T-cell (primary cell): Measurements from ENCODE around the gene SNX27. TPM values are rescaled to one million over a fixed set of nuclear protein-coding genes. Genes with fewer than 3 reads are reported as not detected.
A peak's percentile ranks its signal among the peaks of the same experiment; 100 is the strongest.

Source experiments
- ATAC-seq, 4 experiments: fragments of 200-7000 bp in 3 of 4; fragments of 150-1000 bp in 1 of 4; cut with Tn5 transposase; replicated peaks in 1 of 4; 1 replicate in 3 of 4; 2 replicates in 1 of 4; pipeline ENCODE4 v1.10.0; 2021; ENCODE audit warnings: moderate library complexity in 3 of 4, mild to moderate bottlenecking in 2 of 4, moderate number of reproducible peaks in 1 of 4
- CTCF ChIA-PET, 2 donors: fragments of 300-600 bp; sonication (Branson Sonifier 250); formaldehyde crosslinking; loops; one replicate each; lab custom pipeline; 2022; ENCODE audit warnings: antibody characterized with exemption in 2 of 2; lab: Charles Lee
- POLR2A ChIA-PET, 2 donors: fragments of 300-600 bp; sonication (Branson Sonifier 250); formaldehyde crosslinking; loops; one replicate each; lab custom pipeline; 2022; ENCODE audit warnings: antibody characterized with exemption in 2 of 2; lab: Charles Lee
- DNase-seq, 35 experiments: peaks; one replicate each; pipeline versions ENCODE4 v3.0.0 to v3.0.0-alpha.2; 2013 to 2023
- H3K27ac ChIP-seq: one replicate; pipeline ENCODE4 v1.5.1; 2013; ENCODE audit warnings: low read length
- H3K27me3 ChIP-seq, 2 experiments: replicated peaks in 1 of 2; 1 replicate in 1 of 2; 2 replicates in 1 of 2; pipeline versions ENCODE4 v1.6.1 to v1.7.0; 2013; ENCODE audit warnings: low read length in 1 of 2, mixed read lengths in 1 of 2; ENCODE audit not compliant: control insufficient read depth in 2 of 2, insufficient read depth in 2 of 2; ENCODE audit errors: extremely low read depth in 1 of 2
- H3K36me3 ChIP-seq, 2 donors: 1 replicate in 1 of 2; 2 replicates in 1 of 2; pipeline versions ENCODE4 v1.6.1 to v1.7.0; 2013; ENCODE audit warnings: low read length in 1 of 2; ENCODE audit not compliant: control insufficient read depth in 2 of 2, insufficient read depth in 1 of 2; ENCODE audit errors: extremely low read depth in 1 of 2
- H3K4me1 ChIP-seq, 2 experiments: 1 replicate in 1 of 2; 2 replicates in 1 of 2; pipeline versions ENCODE4 v1.6.1 to v1.7.0; 2013; ENCODE audit warnings: low read length in 2 of 2, mixed read lengths in 1 of 2; ENCODE audit not compliant: insufficient read depth in 2 of 2, control insufficient read depth in 1 of 2; ENCODE audit errors: extremely low read depth in 1 of 2
- H3K4me3 ChIP-seq, 2 donors: 1 replicate in 1 of 2; 2 replicates in 1 of 2; pipeline versions ENCODE4 v1.5.1 to v1.7.0; 2013; ENCODE audit warnings: mild to moderate bottlenecking in 2 of 2, low read length in 1 of 2, moderate library complexity in 1 of 2; ENCODE audit not compliant: control insufficient read depth in 1 of 2; ENCODE audit errors: extremely low read depth in 1 of 2
- H3K9me3 ChIP-seq: 2 replicates; pipeline ENCODE4 v1.7.0; 2013
- H3K27ac Mint-ChIP-seq, 2 donors: one replicate each; pipeline ENCODE4 v1.8.0; 2020 to 2021; ENCODE audit warnings: mild to moderate bottlenecking in 2 of 2, mixed read lengths in 2 of 2
- H3K27me3 Mint-ChIP-seq, 2 donors: one replicate each; pipeline ENCODE4 v1.8.0; 2021 to 2022; ENCODE audit warnings: mixed read lengths in 2 of 2
- H3K36me3 Mint-ChIP-seq: one replicate; pipeline ENCODE4 v1.8.0; 2021; ENCODE audit warnings: mixed read lengths
- H3K4me1 Mint-ChIP-seq, 3 donors: one replicate each; pipeline ENCODE4 v1.8.0; 2020 to 2022; ENCODE audit warnings: mixed read lengths in 3 of 3, mild to moderate bottlenecking in 1 of 3
- H3K4me3 Mint-ChIP-seq, 3 donors: one replicate each; pipeline ENCODE4 v1.8.0; 2020 to 2022; ENCODE audit warnings: mild to moderate bottlenecking in 3 of 3, mixed read lengths in 3 of 3, moderate library complexity in 3 of 3
- H3K9me3 Mint-ChIP-seq, 3 donors: one replicate each; pipeline ENCODE4 v1.8.0; 2020 to 2022; ENCODE audit warnings: mixed read lengths in 3 of 3
- WGBS: methylation state at CpG from one replicate; pipeline ENCODE4 v1.1.5; 2013; ENCODE audit warnings: missing lambda C conversion rate; ENCODE audit not compliant: insufficient coverage; 5-methylcytosine and 5-hydroxymethylcytosine counted together
- total RNA-seq, 35 experiments: library from RNA in 6 of 35; stranded (reverse) in 6 of 35; fragments of 120-200 nt in 1 of 35; gene quantifications; one replicate each; pipeline versions ENCODE4 v1.2.1 to v1.2.4 and lab custom pipeline; 2013 to 2026

The SNX27 gene
- total RNA-seq, 5 donors from 2014 or later (not counting 1 experiment from before 2014, with no cell fraction given) = 24.2 to 33.6 (median 31.6) TPM

- Histone ChIP-seq H3K27me3 (no peaks in the 10 kb centered on the region), H3K4me1 (no peaks in the 10 kb centered on the region), H3K36me3 (peaks cover 0 to 3% of the 10 kb centered on the region in 2 donors), H3K9me3 (no peaks in the 10 kb centered on the region), H3K4me3 (no peak overlapping the region), H3K27ac (no peak overlapping the region)
- H3K27me3 Mint-ChIP-seq = no peaks in the 10 kb centered on the region
- ChIA-PET POLR2A (no interaction called here), CTCF (no interaction called here)
- WGBS = no CpG with 5 or more reads among the region's 2 CpGs
- no peaks in the 10 kb centered on the region for H3K9me3 Mint-ChIP-seq
- no peak for DNase-seq
- ATAC-seq = no peak
- peak overlapping the region in 1 of 2 donors; percentile 42 for H3K27ac Mint-ChIP-seq
- H3K4me3 Mint-ChIP-seq = no peak overlapping the region
- peaks cover 26 to 45% (median 41%) of the 10 kb centered on the region in 3 donors for H3K4me1 Mint-ChIP-seq
- H3K36me3 Mint-ChIP-seq = no peaks in the 10 kb centered on the region
Observed at GRCh38 chr1:151621351-151621750, 9.5 kb downstream of the SNX27 start.

- WGBS = 100% methylated on average over 2 of the region's 3 CpGs
- H3K4me3 ChIP-seq = no peak overlapping the region
- DNase-seq (no peak), ATAC-seq (no peak)
- Mint-ChIP-seq H3K27ac (no peak overlapping the region), H3K27me3 (no peaks in the 10 kb centered on the region), H3K4me1 (peaks cover 24 to 33% (median 28%) of the 10 kb centered on the region in 3 donors), H3K4me3 (no peak overlapping the region), H3K9me3 (no peaks in the 10 kb centered on the region), H3K36me3 (peaks cover 16% of the 10 kb centered on the region)
- POLR2A ChIA-PET = no interaction called here
- no peaks in the 10 kb centered on the region for H3K9me3 ChIP-seq
- peaks cover 0 to under 1% of the 10 kb centered on the region in 2 donors for H3K36me3 ChIP-seq
- H3K27ac ChIP-seq = no peak overlapping the region
- CTCF ChIA-PET = interaction anchor here in 1 of 2 donors (1.0 kb wide), 1 partner anchor 8 kb away, joined by 3 read pairs; no protein-coding TSS in a partner anchor
- no peaks in the 10 kb centered on the region for H3K4me1 ChIP-seq
- no peaks in the 10 kb centered on the region for H3K27me3 ChIP-seq
Observed at GRCh38 chr1:151624783-151625182, 12.9 kb downstream of the SNX27 start.

DNA sequence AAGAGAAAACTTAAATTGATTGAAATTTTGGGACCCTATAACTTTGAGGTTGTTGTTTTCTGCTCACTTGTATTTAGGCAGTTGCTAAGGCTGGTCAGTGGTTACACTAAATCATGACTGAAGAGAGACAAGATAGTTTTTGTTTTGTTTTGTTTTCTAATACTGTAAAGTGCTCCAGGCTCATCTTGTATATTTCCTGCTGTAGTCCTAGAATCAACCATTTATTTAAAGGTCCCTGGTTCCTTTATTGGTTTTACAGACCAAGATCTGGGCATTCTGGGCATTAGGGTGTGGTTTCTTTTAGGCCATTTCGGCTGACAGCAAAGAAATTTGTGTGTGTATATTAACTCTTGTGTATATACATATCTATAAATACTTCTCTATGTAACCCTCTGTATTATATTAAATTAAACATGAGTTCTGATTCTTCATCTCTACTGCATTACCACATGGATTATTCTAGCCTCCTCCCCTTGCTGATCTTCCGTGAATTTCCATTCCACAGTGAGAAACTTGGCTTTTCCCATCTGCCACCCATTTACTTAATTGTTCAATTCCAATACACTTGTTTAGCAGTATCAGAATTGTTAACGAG lies 15.0 kb downstream of the SNX27 start:
- peaks cover 8 to 20% (median 13%) of the 10 kb centered on the region in 3 donors for H3K4me1 Mint-ChIP-seq
- Histone ChIP-seq H3K27ac (no peak overlapping the region), H3K27me3 (no peaks in the 10 kb centered on the region), H3K4me3 (no peak overlapping the region), H3K4me1 (no peaks in the 10 kb centered on the region), H3K36me3 (no peaks in the 10 kb centered on the region), H3K9me3 (no peaks in the 10 kb centered on the region)
- H3K27ac Mint-ChIP-seq = no peak overlapping the region
- CTCF ChIA-PET = no interaction called here
- no peak overlapping the region for H3K4me3 Mint-ChIP-seq
- POLR2A ChIA-PET = no interaction called here
- DNase-seq (no peak), ATAC-seq (no peak)
- H3K36me3 Mint-ChIP-seq = peaks cover 17% of the 10 kb centered on the region
- H3K27me3 Mint-ChIP-seq = no peaks in the 10 kb centered on the region
- 100% methylated on average over 1 of the region's 3 CpGs for WGBS
- H3K9me3 Mint-ChIP-seq = no peaks in the 10 kb centered on the region

- H3K27me3 ChIP-seq = no peaks in the 10 kb centered on the region
- DNase-seq = no peak
- no CpG with 5 or more reads among the region's 9 CpGs for WGBS
- Mint-ChIP-seq H3K4me1 (peaks cover 12 to 29% (median 19%) of the 10 kb centered on the region in 3 donors), H3K27ac (no peak overlapping the region), H3K9me3 (no peaks in the 10 kb centered on the region), H3K27me3 (no peaks in the 10 kb centered on the region), H3K36me3 (peaks cover 23% of the 10 kb centered on the region), H3K4me3 (no peak overlapping the region)
- no peak overlapping the region for H3K27ac ChIP-seq
- no peaks in the 10 kb centered on the region for H3K4me1 ChIP-seq
- CTCF ChIA-PET = no interaction called here
- ATAC-seq = no peak
- POLR2A ChIA-PET = interaction anchor here in 1 of 2 donors (0.5 to 1.4 kb wide), 2 partner anchors 12 to 130 kb away, joined by 6 to 8 read pairs; no protein-coding TSS in a partner anchor
- H3K4me3 ChIP-seq = no peak overlapping the region
- no peaks in the 10 kb centered on the region for H3K36me3 ChIP-seq
- no peaks in the 10 kb centered on the region for H3K9me3 ChIP-seq
Observed at GRCh38 chr1:151629278-151629677, 17.4 kb downstream of the SNX27 start.

GRCh38 chr1:151635479-151636072 lies 23.7 kb downstream of the SNX27 start:
- peaks cover 11 to 24% (median 20%) of the 10 kb centered on the region in 3 donors for H3K4me1 Mint-ChIP-seq
- Histone ChIP-seq H3K4me1 (no peaks in the 10 kb centered on the region), H3K36me3 (peaks cover 0 to 13% of the 10 kb centered on the region in 2 donors), H3K4me3 (no peak overlapping the region), H3K27me3 (no peaks in the 10 kb centered on the region), H3K9me3 (no peaks in the 10 kb centered on the region), H3K27ac (no peak overlapping the region)
- no peak overlapping the region for H3K27ac Mint-ChIP-seq
- H3K9me3 Mint-ChIP-seq = no peaks in the 10 kb centered on the region
- 40% methylated on average over 1 of the region's 2 CpGs for WGBS
- peaks cover 24% of the 10 kb centered on the region for H3K36me3 Mint-ChIP-seq
- DNase-seq = no peak
- H3K27me3 Mint-ChIP-seq = no peaks in the 10 kb centered on the region
- H3K4me3 Mint-ChIP-seq = no peak overlapping the region
- no peak for ATAC-seq
- ChIA-PET CTCF (interaction anchor here in 1 of 2 donors (1.7 kb wide), 1 partner anchor 15 kb away, joined by 3 read pairs; no protein-coding TSS in a partner anchor), POLR2A (interaction anchor here in 1 of 2 donors (0.6 kb wide), 1 partner anchor 338 kb away, joined by 4 read pairs; no protein-coding TSS in a partner anchor)

DNA sequence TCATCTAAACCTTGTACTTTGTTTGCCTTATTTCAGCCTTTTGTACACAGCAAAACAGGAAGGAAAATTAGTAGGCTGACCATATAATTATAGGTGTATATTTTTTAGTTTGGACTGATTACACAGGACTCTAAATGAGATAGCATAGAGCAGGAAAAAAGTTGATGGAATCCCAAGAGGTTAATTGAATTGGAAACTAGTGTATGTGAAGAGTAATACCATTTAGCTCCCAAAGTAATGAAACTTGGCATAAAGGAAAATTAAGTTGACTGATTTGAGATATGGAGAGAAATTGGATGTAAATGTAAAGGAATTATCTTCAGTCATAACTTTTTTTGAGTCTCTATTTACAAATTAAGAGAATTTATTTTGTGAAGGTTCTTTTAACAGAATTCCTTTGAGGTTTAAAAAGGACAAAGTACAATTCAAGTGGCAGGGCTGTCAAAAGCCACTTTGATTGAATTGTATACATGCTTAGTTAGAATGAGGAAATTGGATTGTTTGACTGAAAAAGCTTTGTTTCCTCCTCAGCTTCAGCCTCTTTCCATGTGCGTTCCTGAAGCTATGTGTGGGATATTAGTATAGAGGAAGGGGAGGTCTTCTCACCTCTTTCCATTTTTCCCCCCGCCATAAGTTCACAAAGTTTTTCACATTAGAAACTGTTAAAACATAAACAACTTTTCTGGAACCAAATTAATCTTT lies 26.4 kb downstream of the SNX27 start:
- Mint-ChIP-seq H3K27ac (no peak overlapping the region), H3K36me3 (peaks cover 29% of the 10 kb centered on the region), H3K27me3 (no peaks in the 10 kb centered on the region), H3K4me1 (peaks cover 6 to 19% (median 17%) of the 10 kb centered on the region in 3 donors), H3K9me3 (no peaks in the 10 kb centered on the region), H3K4me3 (no peak overlapping the region)
- Histone ChIP-seq H3K9me3 (no peaks in the 10 kb centered on the region), H3K27ac (no peak overlapping the region), H3K4me1 (no peaks in the 10 kb centered on the region), H3K4me3 (no peak overlapping the region), H3K27me3 (no peaks in the 10 kb centered on the region), H3K36me3 (peaks cover 0 to 16% of the 10 kb centered on the region in 2 donors)
- CTCF ChIA-PET = interaction anchor here in 1 of 2 donors (0.6 kb wide), 1 partner anchor 1772 kb away, joined by 4 read pairs; no protein-coding TSS in a partner anchor
- DNase-seq (no peak), ATAC-seq (no peak)
- no CpG with 5 or more reads among the region's 2 CpGs for WGBS
- POLR2A ChIA-PET = interaction anchor here in 1 of 2 donors (0.6 kb wide), 1 partner anchor 149 kb away, joined by 4 read pairs; no protein-coding TSS in a partner anchor
